Loucy (cell line): ENCODE measurements around the gene ANKRD36C.
"Not testable (repeated sequence)": the region's sequence is repeated elsewhere in the genome, so short reads cannot be mapped to it uniquely, and the experiment has no call there.

Source experiments
- CTCF ChIP-seq: fragments of 200-600 bp; sonication (generic); conservative IDR thresholded peaks from 2 replicates; pipeline ENCODE4 v1.5.1; 2014; ENCODE audit warnings: mild to moderate bottlenecking, antibody characterized with exemption, low read length
- EZH2phosphoT487 ChIP-seq: fragments of 200-600 bp; IDR thresholded peaks from 2 replicates; pipeline ENCODE4 v1.6.1; 2018; ENCODE audit warnings: antibody characterized with exemption, mild to moderate bottlenecking, moderate library complexity, borderline replicate concordance

- TF ChIP-seq CTCF, EZH2phosphoT487: not testable (repeated sequence)
Measured at GRCh38 chr2:95990884-95991283, 740 bp downstream of the ANKRD36C start.
